Femur (tissue), 1 donor: ENCODE results near the gene DCAF6.

Experiments used
- DNase-seq: peaks from one replicate; pipeline ENCODE4 v3.0.0-alpha.2; 2017

Gene DCAF6

GRCh38 chr1:167973832-167974231 lies 37.3 kb downstream of the DCAF6 start:
- DNase-seq, result no peak

GRCh38 chr1:167974698-167975097 lies 38.2 kb downstream of the DCAF6 start:
- DNase-seq, result no peak

- no peak for DNase-seq
These were observed 40.8 kb downstream of the DCAF6 start for GRCh38 chr1:167977245-167977644.

GRCh38 chr1:167981933-167982332 lies 45.5 kb downstream of the DCAF6 start:
- DNase-seq, result no peak

- no peak for DNase-seq
These were observed 47.4 kb downstream of the DCAF6 start for GRCh38 chr1:167983797-167984420.

- DNase-seq, result no peak
These were observed 48.5 kb downstream of the DCAF6 start for GRCh38 chr1:167984886-167985489.

- no peak for DNase-seq
These were observed 50.7 kb downstream of the DCAF6 start for GRCh38 chr1:167987174-167987573.

- no peak for DNase-seq
These were observed 55.1 kb downstream of the DCAF6 start for GRCh38 chr1:167991546-167991945.

- no peak for DNase-seq
These were observed 57.2 kb downstream of the DCAF6 start for GRCh38 chr1:167993720-167994119.

GRCh38 chr1:167994560-167994959 lies 58.1 kb downstream of the DCAF6 start:
- DNase-seq, result no peak

- DNase-seq, result no peak
These were observed 58.6 kb downstream of the DCAF6 start for GRCh38 chr1:167995038-167995437.

- no peak for DNase-seq
These were observed 59.8 kb downstream of the DCAF6 start for GRCh38 chr1:167996266-167996665.

GRCh38 chr1:167997037-167997575 lies 60.6 kb downstream of the DCAF6 start:
- no peak for DNase-seq

GRCh38 chr1:167999877-168000276 lies 63.4 kb downstream of the DCAF6 start:
- DNase-seq, result no peak

- no peak for DNase-seq
These were observed 64.2 kb downstream of the DCAF6 start for GRCh38 chr1:168000656-168001055.

GRCh38 chr1:168001213-168001612 lies 64.7 kb downstream of the DCAF6 start:
- DNase-seq, result no peak

GRCh38 chr1:168004531-168004930 lies 68.0 kb downstream of the DCAF6 start:
- DNase-seq, result no peak

GRCh38 chr1:168005529-168005928 lies 69.0 kb downstream of the DCAF6 start:
- DNase-seq, result no peak

- DNase-seq, result no peak
These were observed 71.2 kb downstream of the DCAF6 start for GRCh38 chr1:168007691-168008090.

GRCh38 chr1:168008595-168008994 lies 72.1 kb downstream of the DCAF6 start:
- DNase-seq, result no peak

GRCh38 chr1:168009322-168009721 lies 72.8 kb downstream of the DCAF6 start:
- no peak for DNase-seq

GRCh38 chr1:168019407-168019806 lies 82.9 kb downstream of the DCAF6 start:
- DNase-seq, result no peak

GRCh38 chr1:168031198-168031597 lies 94.7 kb downstream of the DCAF6 start:
- DNase-seq, result no peak

GRCh38 chr1:168031627-168032026 lies 95.1 kb downstream of the DCAF6 start:
- no peak for DNase-seq

GRCh38 chr1:168032029-168032428 lies 95.5 kb downstream of the DCAF6 start:
- no peak for DNase-seq
